ENCODE measurements around the gene UCK1. TPM values are rescaled to one million over a fixed set of nuclear protein-coding genes. Genes with fewer than 3 reads are reported as not detected.

Gene UCK1
- total and polyA plus RNA-seq, 2 of the 8 experiments (the other 6 are each of a cell fraction or from before 2014, with no cell fraction given), result 35.1 to 42.0 TPM

DNA sequence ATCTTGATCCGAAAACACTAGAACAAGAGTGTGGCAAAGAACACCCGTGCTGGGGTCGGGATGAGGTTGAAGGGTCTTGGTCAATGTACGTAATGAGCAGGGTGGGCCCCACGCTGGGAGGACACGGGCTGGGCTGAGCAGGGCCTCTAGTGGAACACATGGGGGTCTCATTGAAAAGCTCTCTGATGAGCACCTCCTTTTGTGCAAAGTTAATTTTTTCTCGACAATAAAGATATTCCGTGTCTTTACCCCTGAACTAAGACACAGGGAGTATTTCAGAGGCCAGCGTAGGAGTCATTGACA, 8.0 kb downstream of the UCK1 start (continued):
- TF ChIP-seq, protein P1, sequence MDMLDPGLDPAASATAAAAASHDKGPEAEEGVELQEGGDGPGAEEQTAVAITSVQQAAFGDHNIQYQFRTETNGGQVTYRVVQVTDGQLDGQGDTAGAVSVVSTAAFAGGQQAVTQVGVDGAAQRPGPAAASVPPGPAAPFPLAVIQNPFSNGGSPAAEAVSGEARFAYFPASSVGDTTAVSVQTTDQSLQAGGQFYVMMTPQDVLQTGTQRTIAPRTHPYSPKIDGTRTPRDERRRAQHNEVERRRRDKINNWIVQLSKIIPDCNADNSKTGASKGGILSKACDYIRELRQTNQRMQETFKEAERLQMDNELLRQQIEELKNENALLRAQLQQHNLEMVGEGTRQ (IDR thresholded peaks at IDR 0.05; ENCODE audit: low read length), result no peak

Data from H1 (cell line).